GM12878 (cell line): ENCODE measurements around the gene ZNF341. TPM values are rescaled to one million over a fixed set of nuclear protein-coding genes. Genes with fewer than 3 reads are reported as not detected.

Experiments
- ATAC-seq: fragments of 200-7000 bp; cut with Tn5 transposase; 3 replicates; pipeline ENCODE4 v1.9.1; 2020; ENCODE audit warnings: mild to moderate bottlenecking, moderate library complexity
- BruUV-seq: library from RNA; stranded (reverse); fragments of 400-500 nt; replicated peaks from 2 replicates; lab custom pipeline; 2021; lab: Mats Ljungman, UMichigan
- CTCF ChIA-PET: fragments of 300-600 bp; sonication (Branson Sonifier 250); formaldehyde crosslinking; extraction: SDS; loops from one replicate; lab custom pipeline; 2021; ENCODE audit warnings: inconsistent platforms; lab: Yijun Ruan, JAX
- POLR2A ChIA-PET: fragments of 350-600 bp; formaldehyde crosslinking; extraction: SDS; loops from one replicate; lab custom pipeline; 2021; ENCODE audit warnings: inconsistent platforms; lab: Charles Lee
- RAD21 ChIA-PET: fragments of 300-600 bp; sonication (Branson Sonifier 250); formaldehyde crosslinking; loops from one replicate; lab custom pipeline; 2023; ENCODE audit warnings: antibody characterized with exemption; ENCODE audit not compliant: unreplicated experiment; lab: Charles Lee
- SMC1A ChIA-PET: fragments of 300-600 bp; sonication (Branson Sonifier 250); formaldehyde crosslinking; loops from one replicate; lab custom pipeline; 2023; ENCODE audit not compliant: unreplicated experiment, uncharacterized antibody; lab: Charles Lee
- DNase-seq: peaks from one replicate; pipeline ENCODE4 v3.0.0-alpha.2; 2011; ENCODE audit warnings: low read depth, low spot score
- FAIRE-seq: peaks from 3 replicates; lab custom pipeline; 2011; peaks lifted over from hg19 to GRCh38; lab: Jason Lieb, UNC
- H2AFZ ChIP-seq: 2 replicates; pipeline ENCODE4 v1.6.0; 2011; ENCODE audit warnings: low read depth, low read length, control low read depth; ENCODE audit not compliant: control insufficient read depth
- H3K27ac ChIP-seq: 2 replicates; pipeline ENCODE4 v1.5.1; 2011; ENCODE audit warnings: control low read depth; ENCODE audit not compliant: control insufficient read depth, insufficient read depth
- H3K27me3 ChIP-seq, 2 experiments: replicated peaks in 1 of 2; 2 replicates each; pipeline versions ENCODE4 v1.6.0 to v1.6.1; 2011; ENCODE audit warnings: low read length in 1 of 2; ENCODE audit not compliant: control insufficient read depth in 2 of 2, insufficient read depth in 2 of 2
- H3K36me3 ChIP-seq, 2 experiments: 2 replicates each; pipeline ENCODE4 v1.5.1; 2011; ENCODE audit warnings: low read length in 1 of 2; ENCODE audit not compliant: control insufficient read depth in 2 of 2, insufficient read depth in 2 of 2
- H3K4me1 ChIP-seq: 2 replicates; pipeline ENCODE4 v1.6.1; 2011; ENCODE audit warnings: mild to moderate bottlenecking, low read length, moderate library complexity, mixed read lengths; ENCODE audit not compliant: control insufficient read depth, insufficient read depth
- H3K4me2 ChIP-seq: 2 replicates; pipeline ENCODE4 v1.6.0; 2011; ENCODE audit warnings: control low read depth; ENCODE audit not compliant: control insufficient read depth, insufficient read depth
- H3K4me3 ChIP-seq: fragments of 200-600 bp; sonication (generic); 2 replicates; pipeline ENCODE4 v1.5.1; 2016
- H3K79me2 ChIP-seq: 2 replicates; pipeline ENCODE4 v1.6.0; 2011; ENCODE audit warnings: low read length; ENCODE audit not compliant: control insufficient read depth, insufficient read depth
- H3K9ac ChIP-seq: 2 replicates; pipeline ENCODE4 v1.8.0; 2011; ENCODE audit warnings: low read length, control low read depth, mixed read lengths; ENCODE audit not compliant: control insufficient read depth, insufficient read depth
- H3K9me3 ChIP-seq: replicated peaks from 3 replicates; pipeline ENCODE4 v1.5.1; 2011; ENCODE audit warnings: mild to moderate bottlenecking, low read length; ENCODE audit not compliant: control insufficient read depth, insufficient read depth
- H4K20me1 ChIP-seq: 2 replicates; pipeline ENCODE4 v1.6.0; 2011; ENCODE audit not compliant: control insufficient read depth, insufficient read depth
- BHLHE40 ChIP-seq, 2 experiments: fragments of 450-650 bp in 1 of 2; IDR thresholded peaks; 2 replicates each; pipeline ENCODE4 v1.6.1; 2011 to 2017; ENCODE audit warnings: low read depth in 2 of 2, borderline replicate concordance in 1 of 2, improper control_type of control experiment in 1 of 2, low read length in 1 of 2, mild to moderate bottlenecking in 1 of 2
- CEBPB ChIP-seq, 2 experiments: fragments of 150-350 bp in 1 of 2; IDR thresholded peaks; 2 replicates each; pipeline ENCODE4 v1.6.1; 2012 to 2014; ENCODE audit warnings: low read depth in 2 of 2, low read length in 2 of 2, borderline replicate concordance in 1 of 2, inconsistent platforms in 1 of 2
- CREM ChIP-seq: IDR thresholded peaks from 2 replicates; pipeline ENCODE4 v1.6.1; 2014; ENCODE audit warnings: antibody characterized with exemption, low read depth
- FOXK2 ChIP-seq: fragments of 450-650 bp; IDR thresholded peaks from 2 replicates; pipeline ENCODE4 v1.6.1; 2017; ENCODE audit warnings: mild to moderate bottlenecking, moderate library complexity
- NFIC ChIP-seq: IDR thresholded peaks from 2 replicates; pipeline ENCODE4 v1.6.1; 2012; ENCODE audit warnings: low read depth, mild to moderate bottlenecking, inconsistent platforms, low read length, moderate library complexity
- RAD51 ChIP-seq: fragments of 450-650 bp; IDR thresholded peaks from 2 replicates; pipeline ENCODE4 v1.6.1; 2016; ENCODE audit warnings: moderate library complexity, mild to moderate bottlenecking, inconsistent platforms
- RELA ChIP-seq: fragments of 450-650 bp; IDR thresholded peaks from 2 replicates; pipeline ENCODE4 v1.8.0; 2014; ENCODE audit warnings: borderline replicate concordance; ENCODE audit not compliant: partially characterized antibody
- SMARCA5 ChIP-seq: fragments of 450-650 bp; IDR thresholded peaks from 2 replicates; pipeline ENCODE4 v1.6.1; 2017; ENCODE audit warnings: mild to moderate bottlenecking
- TCF12 ChIP-seq: IDR thresholded peaks from 2 replicates; pipeline ENCODE4 v1.6.1; 2011; ENCODE audit warnings: low read depth, mild to moderate bottlenecking, low read length
- WGBS: methylation state at CpG from one replicate; pipeline ENCODE4 v1.1.6; 2016; ENCODE audit warnings: low lambda C conversion rate; ENCODE audit not compliant: insufficient replicate concordance, insufficient coverage; ENCODE audit errors: missing lambda C conversion rate; 5-methylcytosine and 5-hydroxymethylcytosine counted together
- in situ Hi-C: fragments of 300-500 bp; cut with MboI; formaldehyde crosslinking; loops from 9 replicates; pipeline ENCODE4 v1.14.3; 2018; ENCODE audit warnings: mixed read lengths
- intact Hi-C: fragments of 100-400 bp; cut with micrococcal nuclease; formaldehyde crosslinking; loops from one replicate; pipeline ENCODE4 v1.14.2; 2022; ENCODE audit not compliant: unreplicated experiment
- polyA plus RNA-seq, 11 experiments: library from polyadenylated mRNA; depleted of rRNA in 4 of 11; unstranded in 6 of 11; stranded (reverse) in 5 of 11; fragments of >200 nt; fragmentation: Nextera tagmentation in 4 of 11; fragmentation: Illumina TruSeq in 1 of 11; extraction: Ambion mirVana in 4 of 11; extraction: Trizol in 1 of 11; gene quantifications; 1 replicate in 1 of 11; 2 replicates in 10 of 11; pipeline versions ENCODE4 v1.2.1 to v1.2.3, GENCODE V29; 2011 to 2016; ENCODE audit warnings: inconsistent platforms in 2 of 11, missing spikeins in 2 of 11, low read depth in 1 of 11
- total RNA-seq, 4 experiments: library from RNA; depleted of rRNA in 3 of 4; stranded (reverse); fragments of >200 nt in 3 of 4; fragmentation: Illumina TruSeq in 1 of 4; extraction: Trizol in 1 of 4; gene quantifications; 2 replicates each; pipeline versions ENCODE4 v1.2.1 to v1.2.3, GENCODE V29; 2013 to 2021
- TF ChIP-seq, protein P1 (sequence below): fragments of 450-650 bp; IDR thresholded peaks from 2 replicates; pipeline ENCODE4 v1.6.1; 2017; ENCODE audit warnings: borderline replicate concordance
- TF ChIP-seq, protein P2 (sequence below): IDR thresholded peaks from 2 replicates; pipeline ENCODE4 v1.6.1; 2011; ENCODE audit warnings: low read depth, low read length, improper control_type of control experiment, borderline replicate concordance
- TF ChIP-seq, protein P3 (sequence below): fragments of 450-650 bp; IDR thresholded peaks from 2 replicates; pipeline ENCODE4 v1.6.1; 2016; ENCODE audit warnings: mild to moderate bottlenecking, moderate library complexity, borderline replicate concordance

Gene ZNF341
- total and polyA plus RNA-seq, 10 of the 15 experiments (the other 5 are each of a cell fraction or from before 2014, with no cell fraction given): 0.18 to 5.0 (median 2.6) TPM

- TF ChIP-seq CEBPB (IDR thresholded peaks at IDR 0.05; ENCODE audit: borderline replicate concordance in 1 of 2, low read depth in 2 of 2, low read length in 2 of 2) (no peak), RELA (no peak)
Measured at GRCh38 chr20:33729101-33729500, 2.7 kb upstream of the ZNF341 start (continued).

DNA sequence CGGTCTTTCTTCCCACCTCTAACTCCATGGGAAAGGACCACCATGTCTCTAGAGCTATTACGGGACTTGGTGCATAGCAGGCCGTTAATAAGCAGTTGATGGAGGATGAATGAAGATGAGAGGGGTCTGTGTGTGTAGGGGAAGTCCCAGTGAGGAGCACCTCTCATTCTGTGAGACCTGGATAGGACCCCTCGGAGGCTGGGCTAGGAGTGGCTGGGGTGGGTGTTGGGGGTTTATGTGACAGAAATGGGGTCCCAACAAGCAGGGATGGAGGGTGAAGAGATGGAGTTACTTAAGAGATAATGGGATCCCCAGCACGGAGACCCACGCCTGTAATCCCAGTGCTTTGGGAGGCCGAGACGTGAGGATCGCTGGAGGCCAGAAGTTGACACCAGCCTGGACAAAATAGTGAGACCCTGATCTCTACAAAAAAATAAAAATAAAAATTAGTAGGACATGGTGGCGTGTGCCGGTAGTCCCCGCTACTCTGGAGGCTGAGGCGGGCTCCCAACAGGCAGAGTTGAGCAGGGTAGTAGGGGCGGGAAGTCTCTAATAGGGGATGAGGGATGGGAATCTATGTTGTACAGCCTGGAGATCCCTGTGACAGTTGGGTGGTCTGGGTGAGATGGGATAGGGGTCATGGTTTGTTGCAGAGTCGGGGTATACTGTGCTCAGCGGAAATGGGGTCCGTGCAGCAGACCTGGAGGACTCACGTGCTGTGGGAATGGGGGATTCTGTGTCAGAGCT is 677 bp upstream of the ZNF341 start:
- Histone ChIP-seq H3K9me3 (no peaks in the 10 kb centered on the region; the same call in 1 of the 3 replicates), H3K4me1 (peaks cover 7% of the 10 kb centered on the region), H3K36me3 (no peaks in the 10 kb centered on the region), H3K4me2 (peak overlapping the region; percentile 83), H3K9ac (peak overlapping the region; percentile 60), H3K4me3 (peak overlapping the region; percentile 67; the same call in 1 of the 2 replicates), H2AFZ (peak overlapping the region; percentile 90), H3K27ac (peak overlapping the region; percentile 77; the same call in 1 of the 2 replicates), H3K79me2 (peaks cover 1% of the 10 kb centered on the region), H4K20me1 (no peaks in the 10 kb centered on the region), H3K27me3 (no peaks in the 10 kb centered on the region)
- BruUV-seq: no TSS peak
- WGBS: 78% methylated on average over 18 of the region's 18 CpGs
- DNase-seq (no peak), FAIRE-seq (no peak), ATAC-seq (no peak)
- ChIA-PET RAD21 (interaction anchor here (1.0 to 2.8 kb wide), 3 partner anchors 11 to 68 kb away, joined by 3 to 20 read pairs (median 6); partner anchors contain the start of gene PXMP4), POLR2A (interaction anchor here (1.0 to 1.9 kb wide), 2 partner anchors 48 to 80 kb away, joined by 3 to 9 read pairs; partner anchors contain the start of gene CHMP4B), SMC1A (interaction anchor here (3.6 kb wide), 1 partner anchor 48 kb away, joined by 20 read pairs; no protein-coding TSS in a partner anchor), CTCF (no interaction called here)
- in situ Hi-C loops: no loop called here
- TF ChIP-seq TCF12 (no peak), CREM (no peak), RELA (no peak), RAD51 (no peak), SMARCA5 (no peak), BHLHE40 (IDR thresholded peaks at IDR 0.05; ENCODE audit: borderline replicate concordance in 1 of 2, low read depth in 2 of 2, low read length in 1 of 2) (no peak), FOXK2 (no peak), NFIC (no peak)
- TF ChIP-seq, protein P1, sequence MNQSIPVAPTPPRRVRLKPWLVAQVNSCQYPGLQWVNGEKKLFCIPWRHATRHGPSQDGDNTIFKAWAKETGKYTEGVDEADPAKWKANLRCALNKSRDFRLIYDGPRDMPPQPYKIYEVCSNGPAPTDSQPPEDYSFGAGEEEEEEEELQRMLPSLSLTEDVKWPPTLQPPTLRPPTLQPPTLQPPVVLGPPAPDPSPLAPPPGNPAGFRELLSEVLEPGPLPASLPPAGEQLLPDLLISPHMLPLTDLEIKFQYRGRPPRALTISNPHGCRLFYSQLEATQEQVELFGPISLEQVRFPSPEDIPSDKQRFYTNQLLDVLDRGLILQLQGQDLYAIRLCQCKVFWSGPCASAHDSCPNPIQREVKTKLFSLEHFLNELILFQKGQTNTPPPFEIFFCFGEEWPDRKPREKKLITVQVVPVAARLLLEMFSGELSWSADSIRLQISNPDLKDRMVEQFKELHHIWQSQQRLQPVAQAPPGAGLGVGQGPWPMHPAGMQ: no peak
- TF ChIP-seq, protein P2, sequence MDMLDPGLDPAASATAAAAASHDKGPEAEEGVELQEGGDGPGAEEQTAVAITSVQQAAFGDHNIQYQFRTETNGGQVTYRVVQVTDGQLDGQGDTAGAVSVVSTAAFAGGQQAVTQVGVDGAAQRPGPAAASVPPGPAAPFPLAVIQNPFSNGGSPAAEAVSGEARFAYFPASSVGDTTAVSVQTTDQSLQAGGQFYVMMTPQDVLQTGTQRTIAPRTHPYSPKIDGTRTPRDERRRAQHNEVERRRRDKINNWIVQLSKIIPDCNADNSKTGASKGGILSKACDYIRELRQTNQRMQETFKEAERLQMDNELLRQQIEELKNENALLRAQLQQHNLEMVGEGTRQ: no peak
- TF ChIP-seq, protein P3, sequence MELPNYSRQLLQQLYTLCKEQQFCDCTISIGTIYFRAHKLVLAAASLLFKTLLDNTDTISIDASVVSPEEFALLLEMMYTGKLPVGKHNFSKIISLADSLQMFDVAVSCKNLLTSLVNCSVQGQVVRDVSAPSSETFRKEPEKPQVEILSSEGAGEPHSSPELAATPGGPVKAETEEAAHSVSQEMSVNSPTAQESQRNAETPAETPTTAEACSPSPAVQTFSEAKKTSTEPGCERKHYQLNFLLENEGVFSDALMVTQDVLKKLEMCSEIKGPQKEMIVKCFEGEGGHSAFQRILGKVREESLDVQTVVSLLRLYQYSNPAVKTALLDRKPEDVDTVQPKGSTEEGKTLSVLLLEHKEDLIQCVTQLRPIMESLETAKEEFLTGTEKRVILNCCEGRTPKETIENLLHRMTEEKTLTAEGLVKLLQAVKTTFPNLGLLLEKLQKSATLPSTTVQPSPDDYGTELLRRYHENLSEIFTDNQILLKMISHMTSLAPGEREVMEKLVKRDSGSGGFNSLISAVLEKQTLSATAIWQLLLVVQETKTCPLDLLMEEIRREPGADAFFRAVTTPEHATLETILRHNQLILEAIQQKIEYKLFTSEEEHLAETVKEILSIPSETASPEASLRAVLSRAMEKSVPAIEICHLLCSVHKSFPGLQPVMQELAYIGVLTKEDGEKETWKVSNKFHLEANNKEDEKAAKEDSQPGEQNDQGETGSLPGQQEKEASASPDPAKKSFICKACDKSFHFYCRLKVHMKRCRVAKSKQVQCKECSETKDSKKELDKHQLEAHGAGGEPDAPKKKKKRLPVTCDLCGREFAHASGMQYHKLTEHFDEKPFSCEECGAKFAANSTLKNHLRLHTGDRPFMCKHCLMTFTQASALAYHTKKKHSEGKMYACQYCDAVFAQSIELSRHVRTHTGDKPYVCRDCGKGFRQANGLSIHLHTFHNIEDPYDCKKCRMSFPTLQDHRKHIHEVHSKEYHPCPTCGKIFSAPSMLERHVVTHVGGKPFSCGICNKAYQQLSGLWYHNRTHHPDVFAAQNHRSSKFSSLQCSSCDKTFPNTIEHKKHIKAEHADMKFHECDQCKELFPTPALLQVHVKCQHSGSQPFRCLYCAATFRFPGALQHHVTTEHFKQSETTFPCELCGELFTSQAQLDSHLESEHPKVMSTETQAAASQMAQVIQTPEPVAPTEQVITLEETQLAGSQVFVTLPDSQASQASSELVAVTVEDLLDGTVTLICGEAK: no peak
- intact Hi-C loops: loop anchor here (2.0 to 5.0 kb wide), 4 partner anchors 64 to 274 kb away; partner anchors contain the start of genes ACTL10, CHMP4B and RALY
